Keratinocyte (primary cell): ENCODE measurements around the gene ADGRG1. TPM values are rescaled to one million over a fixed set of nuclear protein-coding genes. Genes with fewer than 3 reads are reported as not detected.

ENCODE experiments used
- DNase-seq: peaks from one replicate; pipeline ENCODE4 v3.0.0-alpha.2; 2011; ENCODE audit warnings: low read depth, missing footprints, low spot score
- FAIRE-seq: peaks from 2 replicates; lab custom pipeline; 2011; peaks lifted over from hg19 to GRCh38; lab: Jason Lieb, UNC
- H2AFZ ChIP-seq: 2 replicates; pipeline ENCODE4 v1.6.0; 2012; ENCODE audit warnings: low read length, control low read depth, inconsistent platforms; ENCODE audit not compliant: control insufficient read depth
- H3K27ac ChIP-seq: 2 replicates; pipeline ENCODE4 v1.5.1; 2011; ENCODE audit warnings: low read length; ENCODE audit not compliant: control insufficient read depth, insufficient read depth
- H3K27me3 ChIP-seq: 3 replicates; pipeline ENCODE4 v1.6.0; 2011; ENCODE audit warnings: low read length; ENCODE audit not compliant: control insufficient read depth, insufficient read depth; ENCODE audit errors: extremely low read depth
- H3K36me3 ChIP-seq, 2 experiments: 2 replicates in 1 of 2; 3 replicates in 1 of 2; pipeline ENCODE4 v1.5.1; 2011; ENCODE audit warnings: low read length in 2 of 2, mild to moderate bottlenecking in 1 of 2; ENCODE audit not compliant: control insufficient read depth in 2 of 2, insufficient read depth in 2 of 2; ENCODE audit errors: extremely low read depth in 1 of 2
- H3K4me1 ChIP-seq: 3 replicates; pipeline ENCODE4 v1.5.1; 2011; ENCODE audit warnings: low read length; ENCODE audit not compliant: control insufficient read depth, insufficient read depth; ENCODE audit errors: extremely low read depth
- H3K4me2 ChIP-seq: 3 replicates; pipeline ENCODE4 v1.6.0; 2011; ENCODE audit warnings: low read depth, low read length; ENCODE audit not compliant: control insufficient read depth, insufficient read depth; ENCODE audit errors: extremely low read depth
- H3K4me3 ChIP-seq, 3 experiments: fragments of 200-600 bp in 1 of 3; sonication (generic) in 1 of 3; 2 replicates in 2 of 3; 3 replicates in 1 of 3; pipeline ENCODE4 v1.5.1; 2011 to 2016; ENCODE audit warnings: low read length in 3 of 3, mild to moderate bottlenecking in 3 of 3, control low read depth in 2 of 3, inconsistent platforms in 1 of 3, low read depth in 1 of 3, mixed read lengths in 1 of 3, mixed run types in 1 of 3, moderate library complexity in 1 of 3; ENCODE audit not compliant: control insufficient read depth in 2 of 3, insufficient read depth in 2 of 3; ENCODE audit errors: extremely low read depth in 1 of 3
- H3K79me2 ChIP-seq: 2 replicates; pipeline ENCODE4 v1.6.0; 2012; ENCODE audit warnings: low read length; ENCODE audit not compliant: control insufficient read depth, insufficient read depth
- H3K9ac ChIP-seq: 3 replicates; pipeline ENCODE4 v1.6.0; 2011; ENCODE audit warnings: low read length; ENCODE audit not compliant: control insufficient read depth, insufficient read depth; ENCODE audit errors: extremely low read depth
- H3K9me1 ChIP-seq: 3 replicates; pipeline ENCODE4 v1.6.0; 2011; ENCODE audit warnings: low read length; ENCODE audit not compliant: control insufficient read depth, insufficient read depth; ENCODE audit errors: extremely low read depth
- H3K9me3 ChIP-seq: 2 replicates; pipeline ENCODE4 v1.5.1; 2012; ENCODE audit warnings: low read depth, low read length; ENCODE audit not compliant: control insufficient read depth
- H4K20me1 ChIP-seq: 3 replicates; pipeline ENCODE4 v1.6.0; 2011; ENCODE audit warnings: low read length; ENCODE audit not compliant: control insufficient read depth, insufficient read depth; ENCODE audit errors: extremely low read depth
- CTCF ChIP-seq, 3 experiments: IDR thresholded peaks in 1 of 3; conservative IDR thresholded peaks in 1 of 3; optimal IDR thresholded peaks in 1 of 3; 2 replicates in 2 of 3; 3 replicates in 1 of 3; pipeline versions ENCODE3 to v1.5.1; 2011; ENCODE audit warnings: low read length in 3 of 3, mild to moderate bottlenecking in 3 of 3, moderate library complexity in 2 of 3, control low read depth in 1 of 3, inconsistent platforms in 1 of 3; ENCODE audit not compliant: insufficient read depth in 2 of 3; ENCODE audit errors: extremely low read depth in 1 of 3
- EZH2 ChIP-seq: IDR thresholded peaks from one replicate; pipeline ENCODE4 v1.6.1; 2012; ENCODE audit warnings: inconsistent platforms, mild to moderate bottlenecking, low read length, moderate library complexity
- dilution Hi-C: fragments of 300-500 bp; cut with MboI; formaldehyde crosslinking; loops from one replicate; pipeline ENCODE4 v1.7.0; 2020; ENCODE audit warnings: low sequenced_read_pairs; ENCODE audit not compliant: extremely low pct_ligation_motif_present
- polyA plus RNA-seq, 5 experiments: library from polyadenylated mRNA; depleted of rRNA in 3 of 5; stranded (reverse) in 3 of 5; stranded (forward) in 1 of 5; unstranded in 1 of 5; fragments of >200 nt; gene quantifications; 1 replicate in 1 of 5; 2 replicates in 3 of 5; 3 replicates in 1 of 5; pipeline versions ENCODE4 v1.2.1 to v1.2.3, GENCODE V29; 2011 to 2012; ENCODE audit warnings: missing spikeins in 2 of 5, low read depth in 1 of 5, low replicate concordance in 1 of 5

The ADGRG1 gene
- polyA plus RNA-seq, 1 donor (not counting 4 experiments of a cell fraction or from before 2014, with no cell fraction given), result 28.4 TPM

GRCh38 chr16:57640185-57640584, 11.8 kb downstream of the ADGRG1 start:
- peaks cover 8% of the 10 kb centered on the region for H4K20me1 ChIP-seq
- no peaks in the 10 kb centered on the region for H3K27me3 ChIP-seq
- H3K9ac ChIP-seq, result no peak overlapping the region
- no peak overlapping the region for H3K27ac ChIP-seq
- H3K4me2 ChIP-seq, result no peak overlapping the region
- H3K79me2 ChIP-seq, result peaks cover 18% of the 10 kb centered on the region
- no peaks in the 10 kb centered on the region for H3K9me3 ChIP-seq
- H3K36me3 ChIP-seq, result peaks cover 20% of the 10 kb centered on the region in 2 experiments
- DNase-seq (no peak), FAIRE-seq (no peak)
- H3K9me1 ChIP-seq, result peaks cover 2% of the 10 kb centered on the region
- H2AFZ ChIP-seq, result no peak overlapping the region
- peaks cover 28% of the 10 kb centered on the region for H3K4me1 ChIP-seq
- no peak for TF ChIP-seq EZH2
- TF ChIP-seq CTCF (optimal IDR thresholded peaks at IDR 0.05 in 1 of 3, IDR thresholded peaks at IDR 0.05 in 1 of 3, conservative IDR thresholded peaks at IDR 0.05 in 1 of 3; ENCODE audit: extremely low read depth in 1 of 3, insufficient read depth in 2 of 3, low read length in 3 of 3), result no peak
- H3K4me3 ChIP-seq, result no peak overlapping the region
- dilution Hi-C loops, result no loop called here

GRCh38 chr16:57640612-57641011, 12.2 kb downstream of the ADGRG1 start:
- Histone ChIP-seq H3K9me3 (no peaks in the 10 kb centered on the region), H4K20me1 (peaks cover 6% of the 10 kb centered on the region), H3K27ac (no peak overlapping the region), H3K4me1 (peaks cover 28% of the 10 kb centered on the region), H3K27me3 (no peaks in the 10 kb centered on the region), H2AFZ (no peak overlapping the region), H3K36me3 (peaks cover 20% of the 10 kb centered on the region in 2 experiments), H3K9me1 (peaks cover 2% of the 10 kb centered on the region), H3K4me2 (no peak overlapping the region), H3K9ac (no peak overlapping the region), H3K4me3 (no peak overlapping the region), H3K79me2 (peaks cover 15% of the 10 kb centered on the region)
- dilution Hi-C loops, result no loop called here
- FAIRE-seq (no peak), DNase-seq (no peak)
- TF ChIP-seq EZH2 (no peak), CTCF (optimal IDR thresholded peaks at IDR 0.05 in 1 of 3, IDR thresholded peaks at IDR 0.05 in 1 of 3, conservative IDR thresholded peaks at IDR 0.05 in 1 of 3; ENCODE audit: extremely low read depth in 1 of 3, insufficient read depth in 2 of 3, low read length in 3 of 3) (no peak)
